ENCODE measurements around the gene TMEM213. TPM values are rescaled to one million over a fixed set of nuclear protein-coding genes. Genes with fewer than 3 reads are reported as not detected.
"Not testable (repeated sequence)": the region's sequence is repeated elsewhere in the genome, so short reads cannot be mapped to it uniquely, and the experiment has no call there.

The TMEM213 gene
- total and polyA plus RNA-seq, 5 experiments from 2014 or later = not detected

DNA sequence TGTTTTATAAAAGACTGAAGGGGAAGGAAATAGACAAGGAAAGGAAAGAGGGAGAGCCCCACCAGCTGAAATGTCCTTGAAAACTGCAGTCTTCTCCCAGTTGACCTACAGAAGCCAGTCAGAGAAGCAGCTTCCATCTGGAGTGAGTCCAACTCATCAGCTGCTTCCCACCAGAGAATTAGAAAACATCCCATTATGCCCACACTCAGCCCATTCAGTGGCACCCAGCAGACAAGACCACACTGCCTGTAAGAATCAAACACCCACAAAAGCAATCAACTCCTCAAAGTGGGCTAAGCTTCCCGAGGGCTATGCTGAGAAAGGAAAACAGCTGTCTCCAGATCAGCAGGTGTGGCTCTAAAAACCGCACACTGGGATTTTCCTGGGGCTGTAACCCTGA, 29.6 kb upstream of the TMEM213 start:
- POLR2A ChIA-PET = no interaction called here
- H3K9me3 Mint-ChIP-seq = no peaks in the 10 kb centered on the region
- H3K36me3 Mint-ChIP-seq = no peaks in the 10 kb centered on the region
- no peak overlapping the region for H3K4me3 Mint-ChIP-seq
- peaks cover 0 to 2% (median 0%) of the 10 kb centered on the region in 5 donors for H3K27me3 Mint-ChIP-seq
- no peak for DNase-seq
- peaks cover 0 to 2% (median 0%) of the 10 kb centered on the region in 4 donors for H3K4me1 Mint-ChIP-seq
- H3K27ac Mint-ChIP-seq = peak overlapping the region in 2 of 10 donors; percentile 47 to 69
- ATAC-seq = no peak

DNA sequence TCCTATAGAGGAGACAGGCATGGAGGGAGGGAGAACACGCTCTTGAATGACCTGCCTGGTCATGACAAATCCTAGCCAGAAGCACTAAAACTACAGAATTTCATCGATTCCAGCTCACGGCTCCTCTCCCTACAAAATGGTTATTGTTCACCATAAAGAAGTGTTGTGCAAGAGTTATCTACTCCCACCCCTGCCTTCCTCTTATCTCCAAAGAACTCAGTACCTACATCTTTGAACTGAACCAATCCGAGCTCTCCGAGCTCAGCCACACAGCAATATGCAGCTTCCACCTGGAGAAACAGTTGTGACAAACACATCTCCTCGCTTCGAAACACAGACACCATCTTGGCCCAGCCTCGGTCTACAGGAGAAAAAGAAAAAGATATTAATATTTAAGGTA, 26.9 kb upstream of the TMEM213 start:
- Mint-ChIP-seq H3K27me3 (peaks cover 0 to 5% (median 0%) of the 10 kb centered on the region in 5 donors), H3K4me1 (peaks cover 0 to 4% (median 0%) of the 10 kb centered on the region in 4 donors), H3K27ac (peak overlapping the region in 1 of 10 donors; percentile 32), H3K9me3 (no peaks in the 10 kb centered on the region), H3K36me3 (no peaks in the 10 kb centered on the region), H3K4me3 (no peak overlapping the region)
- ATAC-seq (no peak), DNase-seq (no peak)
- POLR2A ChIA-PET = no interaction called here

DNA sequence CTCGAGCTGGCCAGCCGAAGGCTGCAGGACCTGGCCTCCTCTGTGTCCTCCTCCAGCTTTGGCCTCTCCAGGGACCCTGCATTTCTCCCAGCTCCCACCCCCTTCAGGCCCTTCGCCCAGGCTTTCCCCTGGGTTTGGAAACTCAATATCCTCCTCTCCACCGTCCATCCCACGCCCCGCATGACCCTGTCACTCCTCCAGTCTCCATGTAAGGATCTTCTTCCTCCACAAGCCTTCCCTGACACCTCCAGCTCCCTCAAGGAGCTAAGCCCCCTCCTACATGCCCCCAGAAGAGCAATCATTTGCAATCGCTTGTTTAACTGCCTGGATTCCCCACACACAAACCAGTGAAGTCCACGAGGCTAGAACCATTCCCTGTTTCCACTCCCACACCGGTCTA, 24.6 kb upstream of the TMEM213 start:
- ATAC-seq = no peak
- no peak for DNase-seq
- Mint-ChIP-seq H3K4me3 (no peak overlapping the region), H3K4me1 (peaks cover 0 to 4% (median 0%) of the 10 kb centered on the region in 4 donors), H3K27me3 (peaks cover 0 to 5% (median 0%) of the 10 kb centered on the region in 5 donors), H3K36me3 (no peaks in the 10 kb centered on the region), H3K9me3 (no peaks in the 10 kb centered on the region), H3K27ac (peak overlapping the region in 3 of 10 donors; percentile 6 to 84 (median 38))
- POLR2A ChIA-PET = interaction anchor here (0.5 to 0.6 kb wide), 2 partner anchors 8 to 39 kb away, joined by 3 read pairs; no protein-coding TSS in a partner anchor

DNA sequence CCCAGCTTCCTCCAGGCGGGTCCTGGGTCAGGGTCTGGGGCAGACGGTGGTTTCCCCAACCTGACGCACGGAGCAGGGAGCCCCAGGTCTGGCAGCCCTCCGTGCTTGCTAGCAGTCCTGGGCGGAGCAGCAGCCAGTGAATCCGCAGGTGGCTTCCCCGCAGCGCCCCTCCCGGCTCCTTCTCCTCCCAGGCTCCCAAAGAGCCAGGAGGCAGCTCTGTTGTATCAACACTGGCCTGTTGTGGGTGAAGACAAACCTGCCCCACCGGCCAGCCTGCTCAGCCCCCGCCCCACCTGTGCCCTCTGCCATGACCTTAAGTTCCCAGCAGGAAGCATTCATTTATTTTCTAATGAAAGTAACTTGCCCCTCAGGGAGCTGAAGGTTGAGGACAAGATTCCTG, 24.0 kb upstream of the TMEM213 start:
- no peak for ATAC-seq
- peak overlapping the region in 1 of 10 donors; percentile 84 for H3K27ac Mint-ChIP-seq
- no peaks in the 10 kb centered on the region for H3K9me3 Mint-ChIP-seq
- no peaks in the 10 kb centered on the region for H3K36me3 Mint-ChIP-seq
- H3K4me3 Mint-ChIP-seq = no peak overlapping the region
- peaks cover 0 to 4% (median 0%) of the 10 kb centered on the region in 4 donors for H3K4me1 Mint-ChIP-seq
- no peak for DNase-seq
- POLR2A ChIA-PET = interaction anchor here (0.5 to 0.6 kb wide), 2 partner anchors 9 to 38 kb away, joined by 3 read pairs; no protein-coding TSS in a partner anchor
- H3K27me3 Mint-ChIP-seq = peaks cover 0 to 5% (median 0%) of the 10 kb centered on the region in 5 donors

DNA sequence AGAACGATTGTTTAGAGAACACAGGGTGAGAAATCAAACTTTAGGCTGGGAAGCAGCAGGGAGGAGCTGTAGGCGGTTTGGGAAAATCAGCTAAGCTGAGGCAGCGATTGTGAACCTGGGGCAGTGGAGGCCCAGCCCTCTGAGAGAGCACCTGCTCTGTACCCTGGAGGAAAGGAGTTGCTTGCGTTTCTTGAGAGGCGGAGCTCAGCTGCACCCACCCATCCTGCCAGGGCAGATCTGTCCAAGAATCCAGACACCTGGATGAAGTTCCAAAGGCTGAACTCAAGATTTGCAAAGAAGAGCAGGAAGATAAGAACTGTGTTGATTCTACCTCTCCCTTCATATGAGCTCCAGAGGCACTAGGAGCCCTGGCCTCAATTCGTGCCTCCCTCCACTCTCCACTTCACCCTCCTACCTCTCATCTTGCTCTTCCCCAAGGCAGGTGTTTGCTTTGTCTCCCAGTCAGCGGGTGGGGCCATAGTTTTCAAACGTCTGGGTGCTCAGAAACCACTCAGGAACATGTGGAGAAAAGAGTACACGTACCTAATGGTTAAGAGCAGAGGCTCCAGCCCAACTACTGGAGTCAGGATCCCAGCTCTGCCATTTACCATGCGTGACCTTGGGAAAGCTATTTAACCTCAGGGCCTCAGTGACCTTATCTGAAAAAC, 21.5 kb upstream of the TMEM213 start:
- POLR2A ChIA-PET = interaction anchor here (0.5 kb wide), 1 partner anchor 39 kb away, joined by 3 read pairs; no protein-coding TSS in a partner anchor
- DNase-seq (no peak), ATAC-seq (no peak)
- Mint-ChIP-seq H3K4me3 (no peak overlapping the region), H3K36me3 (peaks cover 0 to 5% (median 5%) of the 10 kb centered on the region in 3 donors), H3K27ac (peak overlapping the region in 2 of 10 donors; percentile 60 to 67), H3K27me3 (peaks cover 0 to 5% (median 0%) of the 10 kb centered on the region in 5 donors), H3K9me3 (peaks cover 0 to 5% (median 0%) of the 10 kb centered on the region in 9 donors), H3K4me1 (peaks cover 0 to 4% (median 0%) of the 10 kb centered on the region in 4 donors)

DNA sequence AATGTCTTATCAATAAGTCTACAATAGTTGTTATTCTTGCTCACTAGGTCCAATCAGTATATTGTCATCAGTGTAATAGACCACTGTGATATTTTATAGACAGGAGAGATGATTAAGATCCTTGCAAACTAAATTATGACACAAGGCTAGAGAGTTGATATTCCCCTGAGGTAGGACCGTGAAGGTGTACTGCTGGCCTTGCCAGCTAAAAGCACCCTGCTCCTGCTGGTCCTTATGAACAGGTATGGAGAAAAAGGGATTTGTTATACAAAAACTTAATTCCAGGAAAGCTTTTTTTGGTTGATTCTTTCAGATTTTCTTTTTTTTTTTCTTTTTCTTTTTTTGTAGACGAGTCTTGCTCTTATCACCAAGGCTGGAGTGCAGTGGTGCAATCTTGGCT, 16.8 kb upstream of the TMEM213 start:
- Mint-ChIP-seq H3K36me3 (peaks cover 0 to 16% (median 11%) of the 10 kb centered on the region in 3 donors), H3K4me3 (no peak overlapping the region), H3K27me3 (peaks cover 0 to 5% (median 2%) of the 10 kb centered on the region in 5 donors), H3K9me3 (peaks cover 0 to 18% (median 7%) of the 10 kb centered on the region in 9 donors), H3K27ac (no peak overlapping the region), H3K4me1 (no peaks in the 10 kb centered on the region)
- POLR2A ChIA-PET = no interaction called here
- ATAC-seq = no peak
- DNase-seq = no peak

DNA sequence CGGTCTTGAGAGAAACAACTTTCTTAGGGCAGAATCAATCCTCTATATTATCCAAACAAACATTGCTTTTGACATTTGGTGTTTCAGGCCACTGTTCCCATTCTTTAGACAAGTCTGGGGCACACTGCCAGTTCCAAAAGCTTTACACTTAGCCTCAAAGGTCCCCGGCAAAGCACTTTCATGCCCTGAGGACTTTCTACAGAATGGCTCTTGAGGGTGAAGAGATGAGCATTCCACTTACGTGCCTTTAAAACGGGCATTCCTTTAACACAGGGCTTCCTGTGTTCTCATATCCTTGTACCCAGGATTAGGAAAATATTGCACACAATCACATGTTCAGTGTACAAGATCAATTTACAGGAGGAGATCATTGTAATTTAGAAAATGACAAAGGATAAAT, 13.1 kb upstream of the TMEM213 start:
- no peak overlapping the region for H3K27ac Mint-ChIP-seq
- H3K27me3 Mint-ChIP-seq = peaks cover 0 to 9% (median 3%) of the 10 kb centered on the region in 5 donors
- no peak overlapping the region for H3K4me3 Mint-ChIP-seq
- peaks cover 0 to 25% (median 17%) of the 10 kb centered on the region in 3 donors for H3K36me3 Mint-ChIP-seq
- peaks cover 0 to 42% (median 13%) of the 10 kb centered on the region in 9 donors for H3K9me3 Mint-ChIP-seq
- DNase-seq (no peak), ATAC-seq (no peak)
- POLR2A ChIA-PET = no interaction called here
- no peaks in the 10 kb centered on the region for H3K4me1 Mint-ChIP-seq

DNA sequence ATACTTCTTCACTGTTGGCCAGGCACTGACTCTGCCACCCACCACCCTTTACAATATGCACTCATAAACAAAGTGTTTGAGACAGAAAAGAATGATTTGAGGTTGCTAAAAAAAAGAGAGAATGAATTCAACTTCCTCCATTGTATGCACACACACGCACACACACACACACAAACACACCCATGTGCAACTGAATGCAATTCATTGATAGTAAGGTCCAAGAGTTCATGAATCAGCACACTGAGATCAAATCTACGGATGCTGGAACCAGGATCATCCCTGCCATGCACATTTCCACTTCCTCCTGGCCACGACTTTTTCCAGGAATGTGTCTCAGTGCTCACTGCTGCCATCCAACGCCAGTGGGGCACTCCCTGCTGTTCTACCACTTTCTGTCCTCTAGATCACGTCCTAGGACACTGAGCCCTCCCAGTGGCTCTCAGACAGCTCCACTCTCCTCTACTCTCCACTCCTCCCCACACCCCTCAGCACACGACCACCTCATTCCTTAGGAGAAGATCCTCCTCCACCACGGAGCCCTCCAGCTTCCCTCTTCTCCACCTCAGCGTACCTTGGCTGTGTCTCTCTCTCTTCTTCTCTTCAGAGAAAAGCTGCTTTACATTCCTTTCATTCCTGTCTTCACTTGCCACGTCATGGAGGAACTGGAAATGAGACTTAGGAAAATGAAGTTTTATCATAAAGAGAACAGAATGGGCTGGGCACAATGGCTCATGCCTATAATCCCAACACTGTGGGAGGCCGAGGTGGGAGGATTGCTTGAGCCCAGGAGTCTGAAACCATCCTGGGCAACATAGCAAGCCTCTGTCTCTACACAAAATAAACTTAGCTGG, 12.0 kb upstream of the TMEM213 start:
- H3K27ac Mint-ChIP-seq = peak overlapping the region in 1 of 10 donors; percentile 74
- ATAC-seq = no peak

DNA sequence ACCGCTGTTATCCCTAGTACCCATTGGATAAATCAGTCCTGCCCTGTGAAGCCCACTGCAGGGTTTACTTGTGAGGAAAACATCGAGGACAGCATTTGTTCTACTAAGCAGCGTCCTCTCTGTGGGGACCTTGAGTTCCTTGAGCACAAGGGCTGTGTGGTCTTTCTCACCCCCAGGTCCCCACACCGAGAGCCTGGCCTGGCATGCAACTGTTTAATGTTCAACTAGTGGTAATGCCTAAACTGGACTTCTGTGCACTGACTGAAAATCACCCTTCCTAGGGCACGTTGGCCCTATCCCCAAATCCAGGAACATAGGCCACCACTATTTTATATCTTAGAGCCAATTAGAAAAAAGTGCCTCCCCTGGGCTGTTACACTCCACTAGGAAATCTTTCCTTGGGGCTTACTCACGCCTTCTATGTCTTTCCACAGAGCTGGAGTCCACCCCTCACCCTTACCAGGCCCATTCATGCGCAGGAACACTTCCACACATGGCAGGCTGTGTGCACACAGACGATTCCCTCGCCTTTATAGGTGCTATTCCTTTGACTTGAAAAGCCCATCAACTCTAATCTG, 1.7 kb upstream of the TMEM213 start:
- Mint-ChIP-seq H3K27me3 (peaks cover 0 to 3% (median 0%) of the 10 kb centered on the region in 5 donors), H3K4me1 (peaks cover 7 to 13% (median 10%) of the 10 kb centered on the region in 4 donors), H3K36me3 (peaks cover 0 to 3% (median 0%) of the 10 kb centered on the region in 3 donors), H3K27ac (no peak overlapping the region), H3K9me3 (peaks cover 0 to 4% (median 0%) of the 10 kb centered on the region in 9 donors), H3K4me3 (no peak overlapping the region)
- POLR2A ChIA-PET = no interaction called here
- DNase-seq (no peak), ATAC-seq (no peak)

More for the DNA sequence above, 12.0 kb upstream of the TMEM213 start:
- Mint-ChIP-seq H3K4me3 (no peak overlapping the region), H3K9me3 (peaks cover 0 to 42% (median 13%) of the 10 kb centered on the region in 9 donors), H3K36me3 (peaks cover 0 to 25% (median 17%) of the 10 kb centered on the region in 3 donors), H3K4me1 (no peaks in the 10 kb centered on the region), H3K27me3 (peaks cover 0 to 9% (median 3%) of the 10 kb centered on the region in 5 donors)
- DNase-seq = no peak
- POLR2A ChIA-PET = no interaction called here

DNA sequence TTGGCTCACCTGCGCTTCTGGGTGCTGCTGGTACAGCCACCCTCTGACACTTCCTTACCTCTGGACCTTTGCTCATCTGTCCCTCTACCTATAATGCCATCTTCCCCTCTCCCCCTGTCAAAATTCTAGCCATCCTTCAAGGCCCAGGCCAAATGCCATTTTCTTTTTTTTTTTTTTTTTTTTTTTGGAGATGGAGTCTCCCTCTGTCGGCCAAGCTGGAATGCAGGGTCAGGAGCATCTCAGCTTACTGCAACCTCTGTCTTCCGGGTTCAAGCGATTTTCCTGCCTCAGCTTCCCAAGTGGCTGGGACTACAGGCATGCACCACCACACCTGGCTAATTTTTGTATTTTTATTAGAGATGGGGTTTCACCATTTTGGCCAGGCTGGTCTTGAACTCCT, 748 bp upstream of the TMEM213 start:
- peak overlapping the region in 2 of 10 donors; percentile 9 to 36 for H3K27ac Mint-ChIP-seq
- DNase-seq, H3K9me3 Mint-ChIP-seq, H3K4me3 Mint-ChIP-seq, H3K27me3 Mint-ChIP-seq, ATAC-seq, POLR2A ChIA-PET, H3K36me3 Mint-ChIP-seq: not testable (repeated sequence)
- peaks cover 7 to 13% (median 10%) of the 10 kb centered on the region in 4 donors for H3K4me1 Mint-ChIP-seq

DNA sequence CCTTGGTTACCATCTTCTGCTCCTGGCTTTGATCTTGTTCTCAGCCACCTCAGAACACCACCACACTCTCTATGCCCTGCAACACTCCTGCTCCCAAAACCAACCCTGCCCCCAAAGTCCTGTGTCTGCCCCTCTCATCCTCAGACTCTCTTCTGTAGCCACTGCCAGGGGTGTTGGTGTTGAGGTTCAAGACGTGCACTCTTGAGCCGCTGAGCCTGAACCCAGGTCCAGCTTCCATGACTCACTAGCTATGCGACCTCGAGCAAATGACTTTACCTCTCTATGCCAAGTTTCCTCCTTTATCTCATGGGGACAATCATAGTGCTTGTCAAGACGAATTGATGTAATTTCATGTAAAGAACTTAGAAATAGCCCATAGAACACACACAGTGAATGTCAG, 1.0 kb downstream of the TMEM213 start:
- H3K4me3 Mint-ChIP-seq = no peak overlapping the region
- POLR2A ChIA-PET = no interaction called here
- H3K9me3 Mint-ChIP-seq = peaks cover 0 to 4% (median 0%) of the 10 kb centered on the region in 9 donors
- H3K4me1 Mint-ChIP-seq = peaks cover 7 to 13% (median 10%) of the 10 kb centered on the region in 4 donors
- peaks cover 0 to 3% (median 0%) of the 10 kb centered on the region in 5 donors for H3K27me3 Mint-ChIP-seq
- H3K36me3 Mint-ChIP-seq = no peaks in the 10 kb centered on the region
- no peak for ATAC-seq
- no peak for DNase-seq
- peak overlapping the region in 5 of 10 donors; percentile 11 to 81 (median 44) for H3K27ac Mint-ChIP-seq

DNA sequence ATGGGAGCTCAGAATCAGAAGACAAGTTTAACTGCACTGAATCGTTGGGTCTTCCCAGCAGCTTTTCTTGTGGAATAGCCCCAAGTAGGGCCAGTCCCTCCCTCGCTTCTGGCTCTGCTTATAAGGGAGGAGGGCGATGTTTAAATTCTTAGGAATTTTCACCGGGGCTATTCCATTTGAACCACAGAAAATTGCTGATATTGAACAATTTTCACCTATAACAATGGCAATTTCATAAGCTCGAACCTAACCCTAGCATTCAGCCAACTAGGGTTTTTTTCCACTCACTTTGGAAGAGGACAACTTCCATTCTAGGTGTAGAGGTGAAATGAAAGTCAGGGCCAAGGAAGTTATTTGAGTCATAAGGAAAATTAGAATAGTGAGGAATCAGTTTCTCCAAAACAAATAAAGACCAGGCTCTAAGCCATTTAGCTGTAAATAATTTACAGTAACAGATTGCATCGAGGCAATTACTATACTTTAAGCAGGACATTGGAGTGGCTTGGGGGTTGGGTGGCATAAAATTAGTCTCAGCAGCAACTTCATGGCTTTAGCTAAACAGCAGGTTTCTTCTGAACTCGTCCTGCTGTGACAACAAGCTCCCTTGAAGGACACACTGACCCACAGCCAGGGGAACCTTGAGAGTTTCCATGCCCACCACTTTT, 1.7 kb downstream of the TMEM213 start:
- no peak for DNase-seq

More for the DNA sequence above, 1.7 kb downstream of the TMEM213 start:
- peaks cover 0 to 3% (median 0%) of the 10 kb centered on the region in 5 donors for H3K27me3 Mint-ChIP-seq
- no peaks in the 10 kb centered on the region for H3K36me3 Mint-ChIP-seq
- H3K9me3 Mint-ChIP-seq = peaks cover 0 to 6% (median 0%) of the 10 kb centered on the region in 9 donors
- no peak for ATAC-seq
- no peak overlapping the region for H3K4me3 Mint-ChIP-seq
- peak overlapping the region in 1 of 10 donors; percentile 44 for H3K27ac Mint-ChIP-seq
- H3K4me1 Mint-ChIP-seq = peaks cover 7 to 13% (median 10%) of the 10 kb centered on the region in 4 donors
- POLR2A ChIA-PET = no interaction called here

Measured in naive thymus-derived CD8-positive, alpha-beta T cell (primary cell).